Common myeloid progenitor, CD34-positive (primary cell): ENCODE measurements around the gene ZNG1F. TPM values are rescaled to one million over a fixed set of nuclear protein-coding genes. Genes with fewer than 3 reads are reported as not detected.
"Not testable (repeated sequence)": the region's sequence is repeated elsewhere in the genome, so short reads cannot be mapped to it uniquely, and the experiment has no call there.

Experiments
- CTCF ChIA-PET: fragments of 350-600 bp; sonication (Branson Sonifier 250); formaldehyde crosslinking; loops from one replicate; lab custom pipeline; 2021; ENCODE audit warnings: antibody characterized with exemption; lab: Charles Lee
- POLR2A ChIA-PET: fragments of 350-600 bp; sonication (Branson Sonifier 250); formaldehyde crosslinking; loops from one replicate; lab custom pipeline; 2021; ENCODE audit warnings: antibody characterized with exemption; lab: Charles Lee
- DNase-seq, 3 donors: peaks; one replicate each; pipeline versions ENCODE4 v3.0.0 to v3.0.0-alpha.2; 2013
- H3K27ac ChIP-seq, 2 experiments: 1 replicate in 1 of 2; 2 replicates in 1 of 2; pipeline ENCODE4 v1.7.0; 2013; ENCODE audit warnings: inconsistent platforms in 2 of 2, low read length in 2 of 2, mild to moderate bottlenecking in 2 of 2, low read depth in 1 of 2, moderate library complexity in 1 of 2; ENCODE audit not compliant: severe bottlenecking in 2 of 2, insufficient read depth in 1 of 2, poor library complexity in 1 of 2
- H3K27me3 ChIP-seq, 5 experiments: replicated peaks in 2 of 5; 1 replicate in 3 of 5; 2 replicates in 2 of 5; pipeline versions ENCODE4 v1.6.1 to v1.7.0; 2013; ENCODE audit warnings: low read length in 4 of 5, mild to moderate bottlenecking in 2 of 5, moderate library complexity in 2 of 5, inconsistent platforms in 1 of 5; ENCODE audit not compliant: insufficient read depth in 5 of 5, control insufficient read depth in 4 of 5
- H3K36me3 ChIP-seq, 4 experiments: 1 replicate in 2 of 4; 2 replicates in 2 of 4; pipeline versions ENCODE4 v1.6.1 to v1.7.0; 2013; ENCODE audit warnings: low read length in 3 of 4, control low read depth in 1 of 4, mild to moderate bottlenecking in 1 of 4; ENCODE audit not compliant: control insufficient read depth in 4 of 4, insufficient read depth in 4 of 4
- H3K4me1 ChIP-seq, 4 experiments: 1 replicate in 3 of 4; 2 replicates in 1 of 4; pipeline versions ENCODE4 v1.6.1 to v1.7.1; 2013; ENCODE audit warnings: low read length in 3 of 4, mild to moderate bottlenecking in 3 of 4, control low read depth in 1 of 4, inconsistent platforms in 1 of 4, moderate library complexity in 1 of 4; ENCODE audit not compliant: control insufficient read depth in 4 of 4, insufficient read depth in 4 of 4; ENCODE audit errors: control extremely low read depth in 1 of 4
- H3K4me3 ChIP-seq, 7 experiments: 1 replicate in 4 of 7; 2 replicates in 3 of 7; pipeline versions ENCODE4 v1.5.1 to v1.7.0; 2013; ENCODE audit warnings: mild to moderate bottlenecking in 7 of 7, low read length in 6 of 7, moderate library complexity in 6 of 7, inconsistent platforms in 2 of 7, low read depth in 2 of 7, control low read depth in 1 of 7; ENCODE audit not compliant: insufficient read depth in 4 of 7, control insufficient read depth in 1 of 7; ENCODE audit errors: extremely low read depth in 1 of 7
- H3K9me3 ChIP-seq, 5 experiments: 1 replicate in 4 of 5; 2 replicates in 1 of 5; pipeline versions ENCODE4 v1.6.1 to v1.7.1; 2013; ENCODE audit warnings: low read length in 4 of 5, mild to moderate bottlenecking in 2 of 5, inconsistent platforms in 1 of 5, low read depth in 1 of 5, moderate library complexity in 1 of 5; ENCODE audit not compliant: control insufficient read depth in 4 of 5, insufficient read depth in 2 of 5; ENCODE audit errors: control extremely low read depth in 1 of 5
- WGBS: methylation state at CpG from one replicate; pipeline ENCODE4 v1.1.5; 2013; ENCODE audit not compliant: insufficient coverage; 5-methylcytosine and 5-hydroxymethylcytosine counted together
- polyA plus RNA-seq: library from polyadenylated mRNA; unstranded; fragments of 120-200 nt; gene quantifications from one replicate; pipeline ENCODE4 v1.2.1, GENCODE V29; 2013

The ZNG1F gene
- polyA plus RNA-seq, result 15.0 TPM

DNA sequence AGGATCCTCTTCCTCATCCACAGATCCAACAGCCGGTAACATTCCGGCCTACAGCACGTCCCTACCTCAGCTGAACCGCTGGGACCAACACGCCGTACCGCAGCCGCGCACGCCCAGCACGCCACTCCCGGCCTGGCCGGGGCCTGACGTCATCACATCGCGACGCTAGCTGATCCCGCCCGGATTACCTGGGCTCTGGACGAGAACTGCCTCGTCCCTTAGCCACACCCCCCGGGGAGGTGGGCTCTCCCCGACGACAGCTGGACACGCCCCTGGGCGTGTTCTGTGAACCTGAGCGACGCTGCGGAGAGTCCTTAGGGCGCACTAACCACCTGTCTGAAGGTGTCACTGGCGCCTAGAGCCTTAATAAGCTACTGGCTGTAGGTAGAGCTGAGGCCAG lies at the start of gene ZNG1F:
ZNG1F (minus strand) TSS at position 101 of the 400 bp plus-strand sequence; CDS start at position 42, 59 bp downstream.
- WGBS, result no CpG with 5 or more reads among the region's 31 CpGs
- H3K36me3 ChIP-seq, H3K27me3 ChIP-seq, DNase-seq, H3K4me1 ChIP-seq, H3K9me3 ChIP-seq, H3K27ac ChIP-seq, CTCF ChIA-PET, H3K4me3 ChIP-seq, POLR2A ChIA-PET: not testable (repeated sequence)

DNA sequence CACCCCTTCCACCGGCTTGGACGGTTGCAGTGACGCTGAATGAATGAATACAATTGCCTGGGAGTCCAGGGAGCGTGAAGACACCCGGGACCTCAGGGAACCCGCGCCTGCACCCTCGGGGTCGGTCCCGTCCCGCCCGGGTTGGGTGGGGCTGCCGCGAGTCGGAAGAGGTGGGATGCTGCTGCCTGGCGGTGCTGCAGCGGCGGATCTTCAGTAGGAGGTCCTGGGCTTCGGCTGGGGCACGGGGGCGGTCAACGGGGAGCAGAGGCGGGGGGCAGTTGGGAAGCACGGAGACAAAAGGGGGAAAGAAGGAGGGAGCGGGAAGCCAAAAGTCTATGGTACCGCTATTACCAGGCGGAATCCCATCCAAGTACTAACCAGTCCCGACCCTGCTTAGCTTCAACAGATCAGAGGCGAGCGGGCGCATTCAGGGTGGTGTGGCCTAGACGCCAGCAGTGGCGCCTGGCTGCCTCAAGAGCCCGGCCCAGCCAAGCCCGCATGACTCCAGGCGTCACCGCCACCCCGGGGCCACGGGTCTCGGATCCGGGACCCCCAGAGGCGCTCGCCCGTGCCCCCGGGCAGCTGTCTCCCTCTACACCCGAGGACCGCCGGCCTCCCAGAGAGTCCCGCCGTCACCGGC lies 48.1 kb upstream of the ZNG1F start:
- WGBS, result 82% methylated on average over 10 of the region's 51 CpGs
- H3K36me3 ChIP-seq, CTCF ChIA-PET, H3K27ac ChIP-seq, H3K4me1 ChIP-seq, H3K27me3 ChIP-seq, H3K9me3 ChIP-seq, POLR2A ChIA-PET: not testable (repeated sequence)
- peak in 2 of 3 donors; percentile 20 to 36 for DNase-seq
- peak overlapping the region in 2 of 7 experiments; percentile 19 to 42 for H3K4me3 ChIP-seq

DNA sequence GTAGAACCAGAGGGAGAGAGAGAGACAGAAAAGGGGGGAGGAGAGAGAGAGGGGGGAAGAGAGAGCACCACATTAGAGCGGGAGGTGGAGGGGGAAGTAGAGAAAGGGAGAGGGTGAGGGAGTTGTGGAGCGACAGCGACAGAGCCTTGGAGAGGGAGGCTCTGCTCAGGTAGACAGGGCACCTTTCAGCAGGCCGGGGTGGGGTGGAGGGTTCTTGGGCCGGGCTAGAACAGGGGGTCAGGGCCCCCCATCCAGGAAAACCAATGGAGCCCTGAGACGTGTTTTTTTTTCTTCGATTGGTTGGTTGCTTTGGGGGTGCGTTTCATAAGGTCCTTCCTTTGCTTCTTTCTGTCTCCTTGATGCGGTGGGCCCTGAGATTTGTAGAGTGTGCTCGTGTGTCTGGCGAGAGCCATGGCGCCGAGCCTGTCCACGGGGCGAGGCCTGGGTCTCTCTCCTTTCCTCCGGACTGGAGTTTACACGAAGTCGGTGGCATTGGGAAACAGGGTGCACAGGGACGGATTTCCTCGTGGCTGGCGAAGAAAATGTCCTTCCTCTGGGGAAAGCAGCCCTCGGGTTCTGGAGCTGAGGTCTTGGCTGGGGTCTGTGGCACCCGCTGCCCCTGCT lies 47.5 kb upstream of the ZNG1F start:
- H3K4me1 ChIP-seq, H3K36me3 ChIP-seq, H3K27ac ChIP-seq, H3K4me3 ChIP-seq, H3K27me3 ChIP-seq, CTCF ChIA-PET, DNase-seq, POLR2A ChIA-PET: not testable (repeated sequence)
- H3K9me3 ChIP-seq, result peaks cover 0 to 10% (median 7%) of the 10 kb centered on the region in 5 experiments
- 79% methylated on average over 14 of the region's 23 CpGs for WGBS

DNA sequence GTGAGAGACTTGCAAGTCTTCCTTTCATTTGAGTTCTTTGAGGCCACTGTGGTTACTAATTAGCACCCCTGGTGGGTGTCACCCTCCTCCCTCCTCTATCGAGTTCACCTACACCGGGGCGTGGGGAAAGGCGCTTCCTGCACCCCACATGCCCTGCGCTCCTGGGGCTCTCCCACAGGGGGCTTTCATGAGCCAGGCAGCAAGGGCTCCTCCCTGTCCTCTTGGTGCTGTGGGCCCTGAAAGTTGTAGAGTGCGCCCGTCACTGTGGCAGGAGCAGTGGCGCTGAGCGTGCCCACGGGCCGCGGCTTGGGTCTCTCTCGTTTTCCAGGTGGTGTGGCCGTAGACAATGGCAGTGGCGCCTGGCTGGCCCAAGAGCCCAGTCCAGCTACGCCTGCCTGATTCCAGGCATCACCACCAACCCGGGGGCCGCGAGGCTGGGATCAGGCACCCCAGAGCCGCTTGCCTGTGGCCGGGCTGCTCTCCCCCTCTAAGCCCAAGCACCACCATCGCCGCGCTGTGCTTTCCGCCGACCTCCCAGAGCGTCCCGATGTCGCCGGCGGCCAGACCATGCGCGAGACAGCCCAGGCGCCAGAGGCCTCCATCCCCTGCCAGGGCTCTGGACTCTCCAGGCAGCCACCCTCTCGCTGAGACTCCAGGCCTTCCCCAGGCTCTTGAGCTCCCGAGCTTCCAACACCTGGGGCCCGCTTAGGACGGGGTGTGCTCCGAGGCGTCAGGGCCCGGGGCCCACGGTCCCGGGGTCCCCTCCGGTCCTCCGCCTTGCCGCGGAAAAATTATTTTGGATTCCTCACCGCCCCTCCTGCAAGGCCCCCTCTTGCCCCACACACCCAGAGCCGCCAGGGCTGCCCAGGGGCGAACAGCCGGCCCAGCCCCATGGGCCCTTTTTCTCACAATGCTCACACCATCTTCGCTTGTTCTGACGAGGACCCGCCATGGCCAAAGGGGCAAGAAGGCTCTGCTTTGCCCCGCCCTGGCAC lies 46.0 kb upstream of the ZNG1F start:
- H3K27ac ChIP-seq, H3K4me1 ChIP-seq, H3K27me3 ChIP-seq, CTCF ChIA-PET, POLR2A ChIA-PET, H3K36me3 ChIP-seq: not testable (repeated sequence)
- Histone ChIP-seq H3K9me3 (peaks cover 0 to 10% (median 7%) of the 10 kb centered on the region in 5 experiments), H3K4me3 (peak overlapping the region in 2 of 7 experiments; percentile 37 to 51)
- DNase-seq, result peak in 2 of 3 donors; percentile 47 to 69
- 72% methylated on average over 27 of the region's 55 CpGs for WGBS

DNA sequence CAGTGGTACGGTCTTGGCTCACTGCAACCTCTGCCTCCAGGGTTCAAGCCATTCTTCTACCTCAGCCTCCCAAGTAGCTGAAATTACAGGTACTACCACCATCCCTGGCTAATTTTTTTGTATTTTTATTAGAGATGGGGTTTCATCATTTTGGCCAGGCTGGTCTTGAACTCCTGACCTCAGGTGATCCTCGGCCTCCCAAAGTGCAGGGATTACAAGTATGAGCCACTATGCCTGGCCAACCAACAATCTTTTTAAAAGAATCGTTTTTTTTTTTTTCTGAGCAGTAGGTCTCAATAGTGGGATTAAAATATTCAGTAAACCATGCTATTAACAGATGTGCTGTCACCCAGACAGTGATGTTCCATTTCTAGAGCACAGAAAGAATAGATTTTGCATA lies 45.1 kb upstream of the ZNG1F start:
- H3K27me3 ChIP-seq, H3K4me3 ChIP-seq: not testable (repeated sequence)
- WGBS, result no CpG with 5 or more reads among the region's 3 CpGs

DNA sequence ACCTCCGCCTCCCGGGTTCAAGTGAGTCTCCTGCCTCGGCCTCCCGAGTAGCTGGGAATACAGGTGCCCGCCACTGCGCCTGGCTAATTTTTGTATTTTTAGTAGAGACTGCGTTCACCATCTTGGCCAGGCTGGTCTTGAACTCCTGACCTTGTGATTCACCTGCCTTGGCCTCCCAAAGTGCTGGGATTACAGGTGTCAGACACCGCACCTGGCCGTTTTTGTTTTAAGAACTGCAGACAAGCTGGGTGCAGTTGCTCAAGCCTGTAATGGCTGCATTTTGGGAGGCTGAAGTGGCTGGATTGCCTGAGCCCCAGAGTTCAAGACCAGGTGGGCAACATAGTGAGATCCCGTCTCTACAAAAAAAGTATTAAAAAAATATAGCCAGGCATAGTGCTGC lies 43.2 kb upstream of the ZNG1F start:
- H3K27me3 ChIP-seq, CTCF ChIA-PET, H3K36me3 ChIP-seq, POLR2A ChIA-PET, H3K27ac ChIP-seq, H3K4me1 ChIP-seq, H3K4me3 ChIP-seq: not testable (repeated sequence)
- peaks cover 0 to 16% (median 13%) of the 10 kb centered on the region in 5 experiments for H3K9me3 ChIP-seq
- peak in 1 of 3 donors; percentile 4 for DNase-seq
- WGBS, result 86% methylated on average over 10 of the region's 10 CpGs

More for the DNA sequence above, 45.1 kb upstream of the ZNG1F start:
- H3K9me3 ChIP-seq, result peaks cover 0 to 15% (median 13%) of the 10 kb centered on the region in 5 experiments
- H3K27ac ChIP-seq, DNase-seq, POLR2A ChIA-PET, CTCF ChIA-PET, H3K36me3 ChIP-seq, H3K4me1 ChIP-seq: not testable (repeated sequence)
